NCI-H2029 treated with DMSO at 0.1 percent for 48 hours (cell line): Measurements from ENCODE around the gene ZNF680.
"Not testable (repeated sequence)": the region's sequence is repeated elsewhere in the genome, so short reads cannot be mapped to it uniquely, and the experiment has no call there.

ENCODE experiments used
- DNase-seq: peaks from one replicate; lab custom pipeline; 2025; lab: John Stamatoyannopoulos, UW

ZNF680 gene

DNA sequence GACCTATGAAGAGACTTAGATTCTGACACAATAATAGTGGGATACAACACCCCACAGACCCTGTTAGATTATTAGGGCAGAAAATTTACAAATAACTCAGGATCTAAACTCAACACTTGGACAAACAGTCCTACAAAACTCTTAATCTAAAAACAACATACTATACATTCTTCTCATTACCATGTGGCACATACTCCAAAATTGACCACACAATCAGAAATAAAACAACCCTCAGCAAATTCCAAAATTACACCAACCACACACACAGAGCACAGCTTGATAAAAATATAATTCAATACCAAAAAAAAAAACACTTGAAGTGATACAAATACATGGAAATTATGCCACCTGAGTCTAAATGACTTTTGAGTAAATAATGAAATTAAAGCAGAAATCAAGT lies 7.8 kb downstream of the ZNF680 start:
- no peak for DNase-seq

DNA sequence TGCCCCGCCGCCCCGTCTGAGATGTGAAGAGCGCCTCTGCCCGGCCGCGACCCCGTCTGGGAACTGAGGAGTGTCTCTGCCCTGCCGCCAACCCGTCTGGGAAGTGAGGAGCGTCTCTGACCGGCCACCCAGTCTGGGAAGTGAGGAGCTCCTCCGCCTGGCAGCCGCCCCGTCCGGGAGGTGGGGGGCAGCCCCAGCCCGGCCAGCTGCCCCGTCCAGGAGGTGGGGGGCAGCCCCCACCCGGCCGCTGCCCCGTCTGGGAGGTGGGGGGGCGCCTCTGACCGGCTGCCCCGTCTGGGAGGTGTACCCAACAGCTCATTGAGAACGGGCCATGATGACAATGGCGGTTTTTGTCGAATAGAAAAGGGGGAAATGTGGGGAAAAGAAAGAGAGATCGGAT lies 8.7 kb downstream of the ZNF680 start:
- DNase-seq = not testable (repeated sequence)

GRCh38 chr7:64551375-64552142 lies 11.3 kb downstream of the ZNF680 start:
- DNase-seq = no peak

DNA sequence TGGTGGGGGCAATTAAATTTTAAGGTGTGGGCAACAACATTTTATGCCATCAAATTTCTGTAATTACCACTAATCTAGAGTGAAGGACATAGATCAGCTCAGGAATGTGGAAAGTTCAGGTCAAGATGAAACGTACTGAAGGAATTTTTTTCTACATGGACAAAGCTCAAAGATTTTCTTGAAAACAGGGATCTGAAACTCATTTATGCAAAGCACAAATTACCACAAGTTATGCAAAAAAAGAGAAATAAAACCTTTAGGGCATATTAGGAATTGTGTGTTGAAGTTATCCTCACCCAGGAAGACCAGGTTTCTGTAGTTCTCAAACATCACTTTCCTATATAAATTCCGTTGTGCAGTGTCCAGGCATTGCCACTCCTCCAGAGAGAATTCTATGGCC lies 18.9 kb downstream of the ZNF680 start:
- DNase-seq = no peak

GRCh38 chr7:64541438-64542359 lies 21.2 kb downstream of the ZNF680 start:
- no peak for DNase-seq

DNA sequence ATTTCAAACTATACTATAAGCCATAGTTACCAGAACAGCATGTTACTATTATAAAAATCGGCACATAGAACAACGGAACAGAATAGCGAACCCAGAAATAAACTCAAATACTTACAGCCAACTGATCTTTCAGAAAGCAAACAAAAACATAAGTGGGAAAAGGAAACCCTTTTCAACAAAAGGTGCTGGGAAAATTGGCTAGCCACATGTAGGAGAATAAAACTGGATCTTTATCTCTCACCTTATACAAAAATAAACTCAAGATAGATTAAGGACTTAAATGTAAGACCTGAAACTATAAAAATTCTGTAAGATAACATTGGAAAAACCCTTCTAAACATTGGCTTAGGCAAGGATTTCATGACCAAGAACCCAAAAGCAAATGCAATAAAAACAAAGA lies 29.1 kb downstream of the ZNF680 start:
- DNase-seq = no peak

DNA sequence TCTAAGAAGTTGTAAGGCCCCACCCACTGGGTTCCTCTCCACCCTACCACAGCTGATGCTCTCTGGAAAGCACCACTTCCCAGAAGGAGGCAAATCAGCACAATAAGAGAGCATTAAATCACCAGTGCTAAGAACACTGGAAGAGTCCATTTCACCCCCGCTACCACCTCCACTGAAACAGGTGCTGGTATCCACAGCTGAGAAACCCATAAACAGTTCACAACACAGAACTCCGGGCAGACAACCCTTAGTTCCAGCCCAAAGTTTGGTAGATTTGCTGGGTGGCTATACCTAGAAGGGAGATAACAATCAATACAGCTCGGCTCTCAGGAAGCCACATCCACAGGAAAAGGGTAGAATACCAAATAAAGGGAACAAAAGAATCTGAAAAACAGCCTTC lies 34.1 kb downstream of the ZNF680 start:
- DNase-seq = no peak

DNA sequence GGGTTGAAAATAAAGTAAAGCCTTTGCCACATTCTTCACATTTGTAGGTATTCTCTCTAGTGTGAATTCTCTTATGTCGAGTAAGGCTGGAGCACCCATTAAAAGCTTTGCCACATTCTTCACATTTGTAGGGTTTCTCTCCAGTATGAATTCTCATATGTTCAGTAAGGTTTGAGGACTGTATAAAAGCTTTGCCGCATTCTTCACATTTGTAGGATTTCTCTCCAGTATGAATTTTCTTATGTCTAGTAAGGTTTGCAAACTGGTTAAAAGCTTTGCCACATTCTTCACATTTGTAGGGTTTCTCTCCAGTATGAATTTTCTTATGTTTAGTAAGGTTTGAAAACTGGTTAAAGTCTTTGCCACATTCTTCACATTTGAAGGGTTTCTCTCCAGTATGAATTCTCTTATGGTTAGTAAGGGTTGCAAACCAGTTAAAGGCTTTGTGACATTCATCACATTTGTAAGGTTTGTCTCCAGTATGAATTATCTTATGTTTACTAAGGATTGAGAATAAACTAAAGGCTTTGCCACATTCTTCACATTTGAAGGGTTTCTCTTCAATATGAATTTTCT lies 41.4 kb downstream of the ZNF680 start:
- no peak for DNase-seq

DNA sequence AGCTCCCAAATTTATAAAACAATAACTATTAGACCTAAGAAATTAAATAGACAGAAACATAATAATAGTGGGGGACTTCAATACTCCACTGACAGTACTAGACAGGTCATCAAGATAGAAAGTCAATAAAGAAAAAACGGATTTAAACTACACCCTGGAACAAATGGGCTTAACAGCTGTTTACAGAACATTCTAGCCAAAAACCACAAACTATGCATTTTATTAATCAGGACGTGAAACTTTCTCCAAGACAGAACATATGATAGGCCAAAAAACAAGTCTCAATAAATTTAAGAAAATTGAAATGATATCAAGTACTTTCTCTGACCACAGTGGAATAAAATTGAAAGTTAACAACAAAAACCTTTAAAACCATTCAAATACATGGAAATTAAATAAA lies 46.4 kb downstream of the ZNF680 start:
- DNase-seq = no peak

- DNase-seq = no peak
These were observed 47.1 kb downstream of the ZNF680 start for GRCh38 chr7:64515781-64516180.

- no peak for DNase-seq
These were observed 47.5 kb downstream of the ZNF680 start for GRCh38 chr7:64515330-64515729.

GRCh38 chr7:64509583-64509982 lies 53.3 kb downstream of the ZNF680 start:
- DNase-seq = no peak

DNA sequence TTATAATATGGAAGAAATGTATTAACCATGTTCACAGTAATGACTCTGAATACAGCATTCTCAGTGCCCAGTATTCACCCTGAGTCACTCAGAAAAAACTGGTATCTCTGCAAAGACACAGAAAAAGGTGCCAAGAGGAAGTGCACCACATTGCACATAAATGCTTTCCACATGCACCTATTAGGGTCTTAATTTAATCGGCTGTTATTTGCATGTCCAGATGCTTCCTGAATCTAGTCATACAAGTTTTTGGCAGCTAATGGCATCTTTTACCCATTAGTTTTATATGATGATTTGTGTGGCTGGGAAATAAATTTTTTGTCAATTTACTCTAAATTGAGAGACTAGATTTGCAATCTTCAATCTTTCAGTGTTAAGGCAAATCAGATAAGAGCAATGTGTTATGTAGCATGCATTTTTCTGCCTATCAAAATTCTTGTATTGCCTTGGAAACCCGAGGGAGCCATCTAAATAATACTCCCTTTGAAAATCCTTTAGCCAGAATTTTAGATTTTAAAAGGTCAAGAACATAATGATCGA lies 58.2 kb downstream of the ZNF680 start:
- DNase-seq = no peak

GRCh38 chr7:64498270-64498669 lies 64.6 kb downstream of the ZNF680 start:
- DNase-seq = no peak

DNA sequence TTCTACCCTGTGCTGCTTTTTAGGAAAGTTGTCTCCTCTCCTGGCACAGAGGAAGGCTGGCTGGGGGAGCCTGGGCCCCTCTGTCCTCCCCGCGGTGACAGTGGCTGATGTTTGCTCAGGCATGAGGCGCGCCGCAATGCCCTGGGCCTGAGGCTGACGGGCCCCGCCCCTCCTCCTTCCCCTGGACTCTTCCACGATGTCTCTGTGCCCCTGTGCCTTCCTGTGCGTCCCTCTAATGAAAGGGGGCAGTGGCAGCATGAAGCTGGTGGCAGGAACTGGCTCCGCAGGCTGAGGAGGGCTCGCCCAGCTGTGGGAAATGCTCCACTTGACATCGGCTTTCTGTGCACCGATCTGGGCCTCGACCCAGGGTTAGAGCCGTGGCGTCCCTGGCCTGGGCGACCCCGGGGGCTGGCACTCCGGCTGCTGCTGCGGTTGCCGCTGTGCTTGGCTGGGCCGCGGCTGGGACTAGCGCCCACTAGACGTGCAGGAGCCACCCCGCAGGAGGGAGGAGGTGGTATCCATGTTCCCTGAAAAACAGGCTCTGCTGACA lies 67.9 kb downstream of the ZNF680 start:
- DNase-seq = peak; percentile 14

- no peak for DNase-seq
These were observed 77.2 kb downstream of the ZNF680 start for GRCh38 chr7:64485623-64486022.
